DOHH2 (cell line): Measurements from ENCODE around the gene FSTL4.

Experiments used
- H3F3A ChIP-seq: fragments of 200-600 bp; sonication (generic), shearing (Covaris generic); 2 replicates; pipeline ENCODE4 v1.6.0; 2016; ENCODE audit warnings: antibody characterized with exemption, mild to moderate bottlenecking; ENCODE audit not compliant: control insufficient read depth, insufficient read depth
- H3K27ac ChIP-seq: fragments of 200-600 bp; sonication (generic); 2 replicates; pipeline ENCODE4 v1.5.1; 2014; ENCODE audit warnings: low read depth, mild to moderate bottlenecking, low read length, moderate library complexity
- H3K27me3 ChIP-seq: fragments of 200-600 bp; sonication (generic); 2 replicates; pipeline ENCODE4 v1.6.1; 2014; ENCODE audit warnings: mild to moderate bottlenecking, low read length, mixed read lengths; ENCODE audit not compliant: control insufficient read depth
- H3K36me3 ChIP-seq: fragments of 200-600 bp; sonication (generic); 2 replicates; pipeline ENCODE4 v1.6.1; 2014; ENCODE audit warnings: mild to moderate bottlenecking, low read length, moderate library complexity, mixed read lengths; ENCODE audit not compliant: control insufficient read depth
- H3K4me1 ChIP-seq: fragments of 200-600 bp; sonication (generic); 2 replicates; pipeline ENCODE4 v1.6.1; 2014; ENCODE audit warnings: mild to moderate bottlenecking, low read length, mixed read lengths; ENCODE audit not compliant: control insufficient read depth
- H3K4me2 ChIP-seq: fragments of 200-600 bp; sonication (generic); 2 replicates; pipeline ENCODE4 v1.6.0; 2014; ENCODE audit warnings: mild to moderate bottlenecking, low read length, moderate library complexity
- H3K4me3 ChIP-seq: fragments of 200-600 bp; sonication (generic); 2 replicates; pipeline ENCODE4 v1.5.1; 2014; ENCODE audit warnings: mild to moderate bottlenecking, low read length, mixed read lengths
- H3K79me2 ChIP-seq: fragments of 200-600 bp; sonication (generic); 2 replicates; pipeline ENCODE4 v1.6.1; 2014; ENCODE audit warnings: mild to moderate bottlenecking, low read length, mixed read lengths; ENCODE audit not compliant: control insufficient read depth
- H3K9me2 ChIP-seq: fragments of 200-600 bp; sonication (generic); replicated peaks from 2 replicates; pipeline ENCODE4 v1.6.1; 2014; ENCODE audit warnings: mild to moderate bottlenecking, low read length, mixed read lengths; ENCODE audit not compliant: control insufficient read depth
- H3K9me3 ChIP-seq: fragments of 200-600 bp; sonication (generic); 2 replicates; pipeline ENCODE4 v1.6.1; 2014; ENCODE audit warnings: antibody characterized with exemption, low read length, mixed read lengths; ENCODE audit not compliant: control insufficient read depth, insufficient read depth
- H4K20me1 ChIP-seq: fragments of 200-600 bp; sonication (generic); 2 replicates; pipeline ENCODE4 v1.6.0; 2014; ENCODE audit warnings: low read depth, mild to moderate bottlenecking, antibody characterized with exemption, low read length, moderate library complexity; ENCODE audit not compliant: control insufficient read depth, insufficient read depth
- EZH2phosphoT487 ChIP-seq: fragments of 200-600 bp; sonication (generic); IDR thresholded peaks from 2 replicates; pipeline ENCODE4 v1.6.1; 2017; ENCODE audit warnings: borderline replicate concordance, mild to moderate bottlenecking, antibody characterized with exemption, low read length, moderate library complexity, mixed read lengths
- TF ChIP-seq, protein P1 (sequence below): fragments of 200-600 bp; sonication (generic); IDR thresholded peaks from one replicate; pipeline ENCODE4 v1.5.1; 2014; ENCODE audit warnings: antibody characterized with exemption, mild to moderate bottlenecking, low read depth, low read length; ENCODE audit not compliant: poor library complexity, severe bottlenecking

The FSTL4 gene

DNA sequence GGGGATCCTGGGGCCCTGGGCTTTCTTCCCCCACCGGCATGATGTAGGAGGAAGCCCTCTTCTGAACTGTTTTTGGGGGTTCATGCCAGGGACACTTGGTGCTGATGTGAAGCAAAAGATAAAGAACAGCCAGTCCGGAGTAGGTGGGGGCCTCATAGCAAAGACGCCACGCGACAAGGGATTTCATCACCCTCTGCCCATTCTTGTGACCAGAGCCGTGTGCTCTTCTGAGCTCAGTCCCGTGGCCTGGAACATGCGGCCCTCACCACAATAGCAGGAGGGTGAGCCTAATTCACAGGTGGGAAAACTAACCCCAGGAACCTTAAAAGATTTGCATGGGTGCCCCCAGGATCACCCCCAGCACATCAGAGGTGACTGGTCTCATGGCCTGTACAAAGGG, 334.6 kb downstream of the FSTL4 start:
- Histone ChIP-seq H3F3A (no peaks in the 10 kb centered on the region), H3K27ac (no peak overlapping the region), H3K9me3 (no peaks in the 10 kb centered on the region), H4K20me1 (no peaks in the 10 kb centered on the region), H3K79me2 (no peaks in the 10 kb centered on the region), H3K4me2 (no peak overlapping the region), H3K4me3 (no peak overlapping the region), H3K4me1 (no peaks in the 10 kb centered on the region), H3K36me3 (no peaks in the 10 kb centered on the region), H3K27me3 (no peaks in the 10 kb centered on the region), H3K9me2 (no peaks in the 10 kb centered on the region)
- no peak for TF ChIP-seq EZH2phosphoT487
- TF ChIP-seq, protein P1, sequence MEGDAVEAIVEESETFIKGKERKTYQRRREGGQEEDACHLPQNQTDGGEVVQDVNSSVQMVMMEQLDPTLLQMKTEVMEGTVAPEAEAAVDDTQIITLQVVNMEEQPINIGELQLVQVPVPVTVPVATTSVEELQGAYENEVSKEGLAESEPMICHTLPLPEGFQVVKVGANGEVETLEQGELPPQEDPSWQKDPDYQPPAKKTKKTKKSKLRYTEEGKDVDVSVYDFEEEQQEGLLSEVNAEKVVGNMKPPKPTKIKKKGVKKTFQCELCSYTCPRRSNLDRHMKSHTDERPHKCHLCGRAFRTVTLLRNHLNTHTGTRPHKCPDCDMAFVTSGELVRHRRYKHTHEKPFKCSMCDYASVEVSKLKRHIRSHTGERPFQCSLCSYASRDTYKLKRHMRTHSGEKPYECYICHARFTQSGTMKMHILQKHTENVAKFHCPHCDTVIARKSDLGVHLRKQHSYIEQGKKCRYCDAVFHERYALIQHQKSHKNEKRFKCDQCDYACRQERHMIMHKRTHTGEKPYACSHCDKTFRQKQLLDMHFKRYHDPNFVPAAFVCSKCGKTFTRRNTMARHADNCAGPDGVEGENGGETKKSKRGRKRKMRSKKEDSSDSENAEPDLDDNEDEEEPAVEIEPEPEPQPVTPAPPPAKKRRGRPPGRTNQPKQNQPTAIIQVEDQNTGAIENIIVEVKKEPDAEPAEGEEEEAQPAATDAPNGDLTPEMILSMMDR = no peak

DNA sequence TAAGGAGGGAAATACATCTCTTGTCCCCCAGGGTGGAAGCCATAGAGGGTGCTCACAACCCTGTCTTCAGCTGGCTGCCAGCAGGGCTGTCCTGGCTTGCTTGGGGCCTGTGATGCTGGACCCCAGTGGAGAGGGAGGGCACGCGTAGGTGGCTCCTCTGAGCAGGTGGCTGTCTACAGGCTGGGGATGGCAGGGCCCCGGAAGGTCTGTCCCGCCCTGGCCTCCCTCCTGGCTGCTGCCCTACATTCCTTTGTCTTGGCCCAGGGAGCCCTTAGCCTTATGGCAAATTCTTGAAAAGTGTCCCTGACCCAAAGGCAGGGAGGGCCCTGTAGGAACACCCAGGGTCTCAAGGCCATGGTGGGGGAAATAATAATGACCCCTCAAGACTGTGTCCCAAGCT, 336.2 kb downstream of the FSTL4 start:
- Histone ChIP-seq H3K27ac (no peak overlapping the region), H3F3A (no peaks in the 10 kb centered on the region), H3K27me3 (no peaks in the 10 kb centered on the region), H4K20me1 (no peaks in the 10 kb centered on the region), H3K4me1 (no peaks in the 10 kb centered on the region), H3K9me3 (no peaks in the 10 kb centered on the region), H3K4me3 (no peak overlapping the region), H3K4me2 (no peak overlapping the region), H3K9me2 (no peaks in the 10 kb centered on the region), H3K36me3 (no peaks in the 10 kb centered on the region), H3K79me2 (no peaks in the 10 kb centered on the region)
- TF ChIP-seq, protein P1 = no peak
- no peak for TF ChIP-seq EZH2phosphoT487

DNA sequence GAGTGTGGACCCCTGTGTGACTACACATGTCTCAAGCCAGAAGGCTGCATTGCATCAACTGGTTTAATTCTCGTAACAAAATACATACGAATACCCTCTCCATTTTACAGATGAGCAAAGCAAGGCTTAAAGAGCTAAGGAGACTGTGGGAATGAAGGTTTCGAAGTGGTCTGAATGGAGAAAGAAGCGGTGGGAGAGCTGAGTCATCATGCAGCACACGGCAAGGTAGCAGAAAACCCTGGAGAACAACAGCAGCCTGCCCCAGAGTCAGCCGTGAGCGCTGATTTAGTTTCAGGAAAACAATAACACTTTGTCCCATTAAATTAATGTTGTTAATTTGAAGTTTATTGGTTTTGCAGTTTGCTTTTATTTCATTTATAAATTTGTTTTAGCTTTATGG, 336.7 kb downstream of the FSTL4 start:
- Histone ChIP-seq H3K4me2 (no peak overlapping the region), H3K9me2 (no peaks in the 10 kb centered on the region), H3F3A (no peaks in the 10 kb centered on the region), H3K27ac (no peak overlapping the region), H3K9me3 (no peaks in the 10 kb centered on the region), H3K79me2 (no peaks in the 10 kb centered on the region), H3K4me1 (no peaks in the 10 kb centered on the region), H3K36me3 (no peaks in the 10 kb centered on the region), H4K20me1 (no peaks in the 10 kb centered on the region), H3K27me3 (no peaks in the 10 kb centered on the region), H3K4me3 (no peak overlapping the region)
- TF ChIP-seq, protein P1 = no peak
- TF ChIP-seq EZH2phosphoT487 = no peak

DNA sequence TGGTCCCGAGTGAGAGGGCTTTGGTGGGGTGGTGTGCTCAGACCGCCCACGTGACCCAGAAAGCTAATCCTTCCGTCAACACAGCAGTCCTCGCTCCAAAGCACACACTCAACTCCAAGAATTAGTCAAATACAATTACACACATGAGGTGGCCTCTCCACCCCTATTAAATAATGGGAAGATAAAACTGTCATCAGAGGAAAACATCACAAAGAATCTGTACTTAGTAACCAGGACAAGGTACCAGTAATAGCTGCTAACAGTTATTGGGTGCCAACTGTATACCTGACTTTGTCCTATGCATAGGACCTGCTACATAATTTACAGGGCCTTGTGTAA, 337.8 kb downstream of the FSTL4 start:
- Histone ChIP-seq H3K36me3 (no peaks in the 10 kb centered on the region), H4K20me1 (no peaks in the 10 kb centered on the region)

More for the DNA sequence above, 337.8 kb downstream of the FSTL4 start:
- Histone ChIP-seq H3K4me2 (no peak overlapping the region), H3K9me2 (no peaks in the 10 kb centered on the region), H3K27me3 (no peaks in the 10 kb centered on the region), H3K4me3 (no peak overlapping the region), H3K9me3 (no peaks in the 10 kb centered on the region), H3K27ac (no peak overlapping the region), H3F3A (no peaks in the 10 kb centered on the region), H3K79me2 (no peaks in the 10 kb centered on the region), H3K4me1 (no peaks in the 10 kb centered on the region)
- TF ChIP-seq EZH2phosphoT487 = no peak
